ENCODE results near the gene ARF3.

DNA sequence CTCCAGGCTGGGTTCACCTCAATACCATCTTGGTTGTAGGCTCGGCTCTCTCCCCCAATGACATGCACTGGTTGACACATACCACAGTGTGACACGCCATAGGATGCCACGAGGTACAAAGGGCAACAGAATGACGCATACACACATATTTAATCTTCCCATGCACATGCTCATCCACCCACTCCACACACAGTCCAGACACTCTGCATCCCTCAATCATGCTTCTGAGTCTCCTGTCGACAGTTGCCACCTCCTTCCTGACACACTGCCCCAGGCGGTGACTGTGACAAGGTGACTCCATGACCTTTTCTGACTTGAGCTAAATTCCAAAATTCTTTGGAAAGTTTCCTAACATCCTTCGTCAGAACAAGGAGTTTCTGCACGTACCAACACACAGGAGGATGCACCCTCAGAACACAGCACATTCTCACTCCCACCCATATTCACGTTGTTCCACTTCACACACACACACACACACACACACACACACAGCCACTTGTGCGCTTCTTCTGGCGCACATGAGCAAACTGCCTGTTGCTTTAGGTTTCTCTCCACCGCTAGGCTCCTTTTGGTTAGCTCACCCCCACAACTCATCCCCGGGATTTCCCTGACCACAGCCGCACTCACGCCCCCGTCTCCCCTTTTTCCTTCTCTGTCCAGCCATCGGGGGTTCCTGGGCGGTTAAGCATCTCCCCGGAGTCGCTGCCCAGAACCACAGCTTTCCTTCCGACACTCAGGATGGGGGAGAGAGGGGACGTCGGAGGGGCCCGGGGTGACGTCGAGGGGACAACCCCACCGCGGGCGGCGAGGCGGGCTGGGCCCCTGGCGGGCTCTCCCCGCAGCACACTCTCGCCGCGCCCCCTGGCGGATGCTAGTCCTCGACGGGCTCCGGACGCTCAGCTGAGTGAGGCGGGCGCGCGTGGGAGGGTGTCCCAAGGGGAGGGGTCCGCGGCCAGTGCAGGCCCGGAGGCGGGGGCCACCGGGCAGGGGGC is 20.3 kb upstream of the ARF3 start:
- TF ChIP-seq, protein P1, sequence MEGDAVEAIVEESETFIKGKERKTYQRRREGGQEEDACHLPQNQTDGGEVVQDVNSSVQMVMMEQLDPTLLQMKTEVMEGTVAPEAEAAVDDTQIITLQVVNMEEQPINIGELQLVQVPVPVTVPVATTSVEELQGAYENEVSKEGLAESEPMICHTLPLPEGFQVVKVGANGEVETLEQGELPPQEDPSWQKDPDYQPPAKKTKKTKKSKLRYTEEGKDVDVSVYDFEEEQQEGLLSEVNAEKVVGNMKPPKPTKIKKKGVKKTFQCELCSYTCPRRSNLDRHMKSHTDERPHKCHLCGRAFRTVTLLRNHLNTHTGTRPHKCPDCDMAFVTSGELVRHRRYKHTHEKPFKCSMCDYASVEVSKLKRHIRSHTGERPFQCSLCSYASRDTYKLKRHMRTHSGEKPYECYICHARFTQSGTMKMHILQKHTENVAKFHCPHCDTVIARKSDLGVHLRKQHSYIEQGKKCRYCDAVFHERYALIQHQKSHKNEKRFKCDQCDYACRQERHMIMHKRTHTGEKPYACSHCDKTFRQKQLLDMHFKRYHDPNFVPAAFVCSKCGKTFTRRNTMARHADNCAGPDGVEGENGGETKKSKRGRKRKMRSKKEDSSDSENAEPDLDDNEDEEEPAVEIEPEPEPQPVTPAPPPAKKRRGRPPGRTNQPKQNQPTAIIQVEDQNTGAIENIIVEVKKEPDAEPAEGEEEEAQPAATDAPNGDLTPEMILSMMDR (IDR thresholded peaks at IDR 0.05), result peak; percentile 77; the same call in 1 of the 2 replicates
- no peak for TF ChIP-seq ELF4 (CRISPR knock-in tag; IDR thresholded peaks at IDR 0.05; ENCODE audit: low read depth)
- TF ChIP-seq JUN (CRISPR knock-in tag; IDR thresholded peaks at IDR 0.05), result no peak
- TF ChIP-seq, protein P2, sequence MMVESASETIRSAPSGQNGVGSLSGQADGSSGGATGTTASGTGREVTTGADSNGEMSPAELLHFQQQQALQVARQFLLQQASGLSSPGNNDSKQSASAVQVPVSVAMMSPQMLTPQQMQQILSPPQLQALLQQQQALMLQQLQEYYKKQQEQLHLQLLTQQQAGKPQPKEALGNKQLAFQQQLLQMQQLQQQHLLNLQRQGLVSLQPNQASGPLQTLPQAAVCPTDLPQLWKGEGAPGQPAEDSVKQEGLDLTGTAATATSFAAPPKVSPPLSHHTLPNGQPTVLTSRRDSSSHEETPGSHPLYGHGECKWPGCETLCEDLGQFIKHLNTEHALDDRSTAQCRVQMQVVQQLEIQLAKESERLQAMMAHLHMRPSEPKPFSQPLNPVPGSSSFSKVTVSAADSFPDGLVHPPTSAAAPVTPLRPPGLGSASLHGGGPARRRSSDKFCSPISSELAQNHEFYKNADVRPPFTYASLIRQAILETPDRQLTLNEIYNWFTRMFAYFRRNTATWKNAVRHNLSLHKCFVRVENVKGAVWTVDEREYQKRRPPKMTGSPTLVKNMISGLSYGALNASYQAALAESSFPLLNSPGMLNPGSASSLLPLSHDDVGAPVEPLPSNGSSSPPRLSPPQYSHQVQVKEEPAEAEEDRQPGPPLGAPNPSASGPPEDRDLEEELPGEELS (CRISPR knock-in tag; IDR thresholded peaks at IDR 0.05), result peak; percentile 30; the same call in 1 of the 2 replicates

All from WTC11 (cell line).